Measurements from ENCODE around the gene NECTIN2. TPM values are rescaled to one million over a fixed set of nuclear protein-coding genes. Genes with fewer than 3 reads are reported as not detected.
A peak's percentile ranks its signal among the peaks of the same experiment; 100 is the strongest.

Gene NECTIN2
- polyA plus RNA-seq, 2 of the 4 experiments (the other 2 are of a cell fraction), result 69.4 to 89.6 TPM

- Histone ChIP-seq H3K27ac (no peak overlapping the region), H3K9me3 (no peaks in the 10 kb centered on the region), H3K4me2 (no peak overlapping the region), H3K4me3 (no peak overlapping the region), H3K4me1 (peaks cover 8% of the 10 kb centered on the region)
- ChIA-PET POLR2A (no interaction called here), CTCF (interaction anchor here (0.5 to 7.0 kb wide), 9 partner anchors 10 to 329 kb away, joined by 3 to 117 read pairs (median 5); partner anchors contain the start of gene BCAM)
- FAIRE-seq, result no peak
- WGBS (ENCODE audit: missing lambda C conversion rate), result 75% methylated on average over 7 of the region's 7 CpGs
- no peak for ATAC-seq
- TF ChIP-seq MYC (IDR thresholded peaks at IDR 0.05; ENCODE audit: borderline replicate concordance, low read length) (no peak), MAZ (IDR thresholded peaks at IDR 0.05; ENCODE audit: borderline replicate concordance, low read depth, low read length) (no peak), RFX5 (IDR thresholded peaks at IDR 0.05) (no peak), ZSCAN20 (CRISPR knock-in tag; IDR thresholded peaks at IDR 0.05) (no peak), NR3C1 (IDR thresholded peaks at IDR 0.05) (no peak), RAD21 (conservative IDR thresholded peaks at IDR 0.05 in 1 of 2, IDR thresholded peaks at IDR 0.05 in 1 of 2) (no peak), CHD2 (IDR thresholded peaks at IDR 0.05; ENCODE audit: low read length, partially characterized antibody) (no peak), HMGXB4 (CRISPR knock-in tag; IDR thresholded peaks at IDR 0.05; ENCODE audit: borderline replicate concordance) (no peak), CBX8 (IDR thresholded peaks at IDR 0.05) (no peak)
- DNase-seq (ENCODE audit: low read depth in 1 of 2, low spot score in 1 of 2), result no peak
These were observed 5.3 kb upstream of the NECTIN2 start for GRCh38 chr19:44840811-44841210.

GRCh38 chr19:44841231-44841630 is 4.9 kb upstream of the NECTIN2 start:
- Histone ChIP-seq H3K27ac (no peak overlapping the region), H3K9me3 (no peaks in the 10 kb centered on the region), H3K4me2 (no peak overlapping the region), H3K4me1 (peaks cover 8% of the 10 kb centered on the region), H3K4me3 (no peak overlapping the region)
- no peak for FAIRE-seq
- ChIA-PET POLR2A (no interaction called here), CTCF (interaction anchor here (0.6 to 7.0 kb wide), 7 partner anchors 10 to 152 kb away, joined by 3 to 117 read pairs (median 15); partner anchors contain the start of gene BCAM)
- ATAC-seq, result no peak
- TF ChIP-seq NR3C1 (IDR thresholded peaks at IDR 0.05) (no peak), USF2 (IDR thresholded peaks at IDR 0.05) (no peak), TP53 (CRISPR knock-in tag; IDR thresholded peaks at IDR 0.05) (no peak), GATA3 (IDR thresholded peaks at IDR 0.05; ENCODE audit: borderline replicate concordance) (no peak), FOSB (CRISPR knock-in tag; IDR thresholded peaks at IDR 0.05) (no peak), RFX5 (IDR thresholded peaks at IDR 0.05) (no peak), ESRRA (IDR thresholded peaks at IDR 0.05; ENCODE audit: borderline replicate concordance, low read length) (no peak), CEBPB (IDR thresholded peaks at IDR 0.05) (no peak), HOXA7 (CRISPR knock-in tag; IDR thresholded peaks at IDR 0.05) (no peak)
- TF ChIP-seq, protein P1, sequence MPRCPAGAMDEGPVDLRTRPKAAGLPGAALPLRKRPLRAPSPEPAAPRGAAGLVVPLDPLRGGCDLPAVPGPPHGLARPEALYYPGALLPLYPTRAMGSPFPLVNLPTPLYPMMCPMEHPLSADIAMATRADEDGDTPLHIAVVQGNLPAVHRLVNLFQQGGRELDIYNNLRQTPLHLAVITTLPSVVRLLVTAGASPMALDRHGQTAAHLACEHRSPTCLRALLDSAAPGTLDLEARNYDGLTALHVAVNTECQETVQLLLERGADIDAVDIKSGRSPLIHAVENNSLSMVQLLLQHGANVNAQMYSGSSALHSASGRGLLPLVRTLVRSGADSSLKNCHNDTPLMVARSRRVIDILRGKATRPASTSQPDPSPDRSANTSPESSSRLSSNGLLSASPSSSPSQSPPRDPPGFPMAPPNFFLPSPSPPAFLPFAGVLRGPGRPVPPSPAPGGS (IDR thresholded peaks at IDR 0.05), result no peak
- no peak for DNase-seq (ENCODE audit: low read depth in 1 of 2, low spot score in 1 of 2)
- 77% methylated on average over 3 of the region's 3 CpGs for WGBS (ENCODE audit: missing lambda C conversion rate)

- Histone ChIP-seq H3K9me3 (no peaks in the 10 kb centered on the region), H3K4me2 (peak overlapping the region; percentile 72), H3K27ac (peak overlapping the region; percentile 78 to 95), H3K4me3 (peak overlapping the region; percentile 97), H3K4me1 (peaks cover 34% of the 10 kb centered on the region)
- peak; percentile 57; the same call in 1 of the 2 replicates for TF ChIP-seq KDM1A (IDR thresholded peaks at IDR 0.05; ENCODE audit: low read depth)
- no peak for TF ChIP-seq BHLHE40 (IDR thresholded peaks at IDR 0.05; ENCODE audit: low read depth, low read length)
- FAIRE-seq, result no peak
- no peak for ATAC-seq
- ChIA-PET POLR2A (interaction anchor here (0.7 to 1.4 kb wide), 5 partner anchors 45 to 184 kb away, joined by 3 to 7 read pairs (median 3); partner anchors contain the start of gene TOMM40), CTCF (interaction anchor here (0.8 to 4.5 kb wide), 15 partner anchors 21 to 268 kb away, joined by 3 to 30 read pairs (median 5); no protein-coding TSS in a partner anchor)
- DNase-seq (ENCODE audit: low read depth in 1 of 2, low spot score in 1 of 2), result no peak
- 13% methylated on average over 12 of the region's 12 CpGs for WGBS (ENCODE audit: missing lambda C conversion rate)
These were observed 848 bp upstream of the NECTIN2 start for GRCh38 chr19:44845286-44845611.
